ENCODE data around the gene SRPX2.

The SRPX2 gene

GRCh38 chrX:100643956-100644860, at the start of gene SRPX2:
Gene SRPX2, plus strand, starts transcription at chrX:100644199. Its CDS starts 2,124 bp downstream, at chrX:100646323.
- DNase-seq (ENCODE audit: low spot score) = peak; percentile 72

GRCh38 chrX:100596601-100597000, 47.4 kb upstream of the SRPX2 start:
- no peak for DNase-seq (ENCODE audit: low spot score)

- no peak for DNase-seq (ENCODE audit: low spot score)
These were observed 44.5 kb upstream of the SRPX2 start for GRCh38 chrX:100599456-100599855.

- no peak for DNase-seq (ENCODE audit: low spot score)
These were observed 43.7 kb upstream of the SRPX2 start for GRCh38 chrX:100600340-100600739.

GRCh38 chrX:100600758-100601157, 43.2 kb upstream of the SRPX2 start:
- DNase-seq (ENCODE audit: low spot score) = no peak

GRCh38 chrX:100606753-100607152, 37.2 kb upstream of the SRPX2 start:
- DNase-seq (ENCODE audit: low spot score) = no peak

- DNase-seq (ENCODE audit: low spot score) = no peak
These were observed 34.4 kb upstream of the SRPX2 start for GRCh38 chrX:100609591-100609990.

- DNase-seq (ENCODE audit: low spot score) = no peak
These were observed 32.0 kb upstream of the SRPX2 start for GRCh38 chrX:100611951-100612350.

GRCh38 chrX:100615005-100615404, 29.0 kb upstream of the SRPX2 start:
- DNase-seq (ENCODE audit: low spot score) = peak; percentile 45

- DNase-seq (ENCODE audit: low spot score) = no peak
These were observed 21.0 kb upstream of the SRPX2 start for GRCh38 chrX:100623001-100623400.

GRCh38 chrX:100625985-100626491, 18.0 kb upstream of the SRPX2 start:
- DNase-seq (ENCODE audit: low spot score) = no peak

- DNase-seq (ENCODE audit: low spot score) = no peak
These were observed 9.0 kb upstream of the SRPX2 start for GRCh38 chrX:100635040-100635439.

- no peak for DNase-seq (ENCODE audit: low spot score)
These were observed 8.0 kb upstream of the SRPX2 start for GRCh38 chrX:100635989-100636320.

GRCh38 chrX:100636321-100636991, 7.5 kb upstream of the SRPX2 start, which contains the start of gene TSPAN6:
Gene TSPAN6, minus strand, starts transcription at chrX:100636806. Its CDS starts 112 bp downstream, at chrX:100636694.
- DNase-seq (ENCODE audit: low spot score) = peak; percentile 81

- DNase-seq (ENCODE audit: low spot score) = no peak
These were observed 1.7 kb upstream of the SRPX2 start for GRCh38 chrX:100642290-100642689.

GRCh38 chrX:100643212-100643611, 787 bp upstream of the SRPX2 start:
- DNase-seq (ENCODE audit: low spot score) = no peak

GRCh38 chrX:100645106-100645505, 1.1 kb downstream of the SRPX2 start:
- no peak for DNase-seq (ENCODE audit: low spot score)

- DNase-seq (ENCODE audit: low spot score) = peak; percentile 29
These were observed 3.1 kb downstream of the SRPX2 start for GRCh38 chrX:100647095-100647494.

- no peak for DNase-seq (ENCODE audit: low spot score)
These were observed 3.7 kb downstream of the SRPX2 start for GRCh38 chrX:100647739-100648138.

GRCh38 chrX:100648458-100649417, 4.7 kb downstream of the SRPX2 start:
- DNase-seq (ENCODE audit: low spot score) = peak; percentile 49

- DNase-seq (ENCODE audit: low spot score) = peak; percentile 80
These were observed 5.8 kb downstream of the SRPX2 start for GRCh38 chrX:100649550-100650356.
